ENCODE data around the gene SMIM29. TPM values are rescaled to one million over a fixed set of nuclear protein-coding genes. Genes with fewer than 3 reads are reported as not detected.

SMIM29 gene
- total RNA-seq, 1 donor from 2014 or later: 13.9 TPM

DNA sequence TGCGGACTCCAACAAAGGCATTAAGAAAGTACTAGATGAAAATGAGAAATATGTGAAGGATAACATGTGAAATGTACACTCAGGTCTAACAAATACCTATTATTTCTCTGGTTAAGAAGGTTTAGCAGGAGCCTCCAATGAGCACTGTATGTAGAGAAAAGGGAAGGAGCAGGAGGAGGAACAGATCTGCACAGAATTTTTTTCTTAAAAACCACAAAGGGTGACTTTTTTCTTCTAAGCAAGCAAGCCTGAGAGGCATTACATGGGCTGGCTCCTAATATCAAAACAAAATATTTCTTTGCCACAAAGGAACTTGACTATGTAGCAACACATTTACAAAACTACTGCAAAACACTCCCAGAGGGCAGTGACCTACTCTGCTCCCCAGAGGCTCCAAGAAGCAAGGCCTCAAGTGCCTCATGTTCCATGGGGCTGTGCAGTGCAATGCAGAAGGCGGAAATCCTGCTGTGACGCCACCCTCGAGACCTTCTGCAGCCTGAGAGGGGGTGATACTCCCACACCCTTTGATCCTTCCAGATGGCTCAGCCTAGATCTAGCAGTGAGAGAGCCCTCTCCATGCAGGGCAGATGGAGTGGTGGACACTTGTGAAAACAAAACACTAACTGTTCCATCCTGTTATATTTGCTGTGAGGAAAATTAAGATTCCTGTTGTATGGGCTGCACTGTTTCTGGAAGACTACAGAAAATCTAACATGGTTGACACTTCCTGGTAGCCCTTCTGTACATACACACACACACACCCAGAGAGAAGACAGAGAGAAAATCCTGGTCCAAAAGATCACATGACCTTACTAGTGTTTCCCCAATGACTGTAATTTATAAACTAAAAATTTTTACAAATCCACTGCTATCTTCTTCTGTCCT lies 36.0 kb upstream of the SMIM29 start:
- H3K27ac Mint-ChIP-seq (ENCODE audit: unreplicated experiment): no peak overlapping the region

DNA sequence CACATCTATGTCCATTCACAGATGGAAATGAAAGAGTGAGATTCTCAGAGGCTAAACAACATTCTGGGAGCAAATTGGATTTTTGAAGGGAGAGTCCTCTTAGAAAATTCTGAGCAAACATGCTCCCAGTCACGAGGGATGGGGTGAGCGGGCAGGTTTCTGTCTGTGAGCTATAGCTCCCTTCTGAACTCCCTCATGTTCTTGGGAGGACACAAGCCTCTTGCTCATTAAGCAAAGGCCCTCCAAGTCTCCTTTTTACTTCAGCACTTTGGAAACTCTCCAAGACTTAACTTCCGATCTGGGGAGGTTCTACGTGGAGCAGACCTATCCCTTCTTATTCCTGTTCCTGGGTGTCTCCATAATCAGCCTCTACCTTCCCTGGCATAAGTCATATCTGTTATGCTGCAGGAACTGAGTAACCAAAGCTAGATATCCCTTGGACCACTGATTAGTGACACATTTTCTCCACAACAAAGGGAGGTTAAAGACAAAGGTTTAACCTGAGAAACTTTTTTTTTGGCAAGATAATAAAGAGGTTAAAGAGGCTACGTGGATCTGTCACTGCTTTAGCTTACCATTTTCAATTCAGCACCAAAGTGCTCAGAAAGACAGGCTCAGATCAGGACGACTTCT lies 33.0 kb upstream of the SMIM29 start:
- Histone ChIP-seq H3K9me3 (ENCODE audit: insufficient read depth, low read depth, low read length) (no peaks in the 10 kb centered on the region), H3K4me2 (ENCODE audit: low read length) (no peak overlapping the region), H3K27me3 (ENCODE audit: insufficient read depth, low read length) (no peaks in the 10 kb centered on the region), H3K36me3 (ENCODE audit: insufficient read depth, low read length) (peaks cover 2% of the 10 kb centered on the region), H2AFZ (ENCODE audit: low read depth, low read length) (no peak overlapping the region), H4K20me1 (ENCODE audit: insufficient read depth, low read length) (peaks cover 3% of the 10 kb centered on the region), H3K4me1 (ENCODE audit: insufficient read depth, low read length) (no peaks in the 10 kb centered on the region), H3K27ac (ENCODE audit: low read depth, low read length) (no peak overlapping the region), H3K79me2 (ENCODE audit: insufficient read depth, low read length) (no peaks in the 10 kb centered on the region), H3K9ac (ENCODE audit: low read length) (no peak overlapping the region), H3K4me3 (ENCODE audit: insufficient read depth, low read depth, low read length) (no peak overlapping the region)
- Mint-ChIP-seq H3K4me3 (ENCODE audit: unreplicated experiment) (no peak overlapping the region), H3K4me1 (ENCODE audit: low read depth, unreplicated experiment) (peaks cover 15% of the 10 kb centered on the region), H3K9me3 (ENCODE audit: unreplicated experiment) (no peaks in the 10 kb centered on the region), H3K27me3 (ENCODE audit: low read depth, unreplicated experiment) (no peaks in the 10 kb centered on the region), H3K36me3 (ENCODE audit: low read depth, unreplicated experiment) (peaks cover 40% of the 10 kb centered on the region), H3K27ac (ENCODE audit: unreplicated experiment) (no peak overlapping the region)
- DNase-seq (ENCODE audit: low read depth) (no peak), FAIRE-seq (no peak)
- TF ChIP-seq, protein P1, sequence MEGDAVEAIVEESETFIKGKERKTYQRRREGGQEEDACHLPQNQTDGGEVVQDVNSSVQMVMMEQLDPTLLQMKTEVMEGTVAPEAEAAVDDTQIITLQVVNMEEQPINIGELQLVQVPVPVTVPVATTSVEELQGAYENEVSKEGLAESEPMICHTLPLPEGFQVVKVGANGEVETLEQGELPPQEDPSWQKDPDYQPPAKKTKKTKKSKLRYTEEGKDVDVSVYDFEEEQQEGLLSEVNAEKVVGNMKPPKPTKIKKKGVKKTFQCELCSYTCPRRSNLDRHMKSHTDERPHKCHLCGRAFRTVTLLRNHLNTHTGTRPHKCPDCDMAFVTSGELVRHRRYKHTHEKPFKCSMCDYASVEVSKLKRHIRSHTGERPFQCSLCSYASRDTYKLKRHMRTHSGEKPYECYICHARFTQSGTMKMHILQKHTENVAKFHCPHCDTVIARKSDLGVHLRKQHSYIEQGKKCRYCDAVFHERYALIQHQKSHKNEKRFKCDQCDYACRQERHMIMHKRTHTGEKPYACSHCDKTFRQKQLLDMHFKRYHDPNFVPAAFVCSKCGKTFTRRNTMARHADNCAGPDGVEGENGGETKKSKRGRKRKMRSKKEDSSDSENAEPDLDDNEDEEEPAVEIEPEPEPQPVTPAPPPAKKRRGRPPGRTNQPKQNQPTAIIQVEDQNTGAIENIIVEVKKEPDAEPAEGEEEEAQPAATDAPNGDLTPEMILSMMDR (IDR thresholded peaks at IDR 0.05; ENCODE audit: insufficient read depth, low read depth, low read length): no peak
- TF ChIP-seq EZH2 (IDR thresholded peaks at IDR 0.05; ENCODE audit: insufficient read depth, low read length): no peak

More for the DNA sequence above, 36.0 kb upstream of the SMIM29 start:
- peak overlapping the region; percentile 15 for H3K4me3 Mint-ChIP-seq (ENCODE audit: unreplicated experiment)
- no peak overlapping the region for H3K27ac ChIP-seq (ENCODE audit: low read depth, low read length)
- no peaks in the 10 kb centered on the region for H3K9me3 Mint-ChIP-seq (ENCODE audit: unreplicated experiment)
- H3K4me1 Mint-ChIP-seq (ENCODE audit: low read depth, unreplicated experiment): peaks cover 15% of the 10 kb centered on the region
- no peaks in the 10 kb centered on the region for H3K79me2 ChIP-seq (ENCODE audit: insufficient read depth, low read length)
- peaks cover 19% of the 10 kb centered on the region for H3K36me3 Mint-ChIP-seq (ENCODE audit: low read depth, unreplicated experiment)
- H3K36me3 ChIP-seq (ENCODE audit: insufficient read depth, low read length): peaks cover 9% of the 10 kb centered on the region
- H4K20me1 ChIP-seq (ENCODE audit: insufficient read depth, low read length): peaks cover 2% of the 10 kb centered on the region
- H3K27me3 Mint-ChIP-seq (ENCODE audit: low read depth, unreplicated experiment): no peaks in the 10 kb centered on the region
- H3K9me3 ChIP-seq (ENCODE audit: insufficient read depth, low read depth, low read length): no peaks in the 10 kb centered on the region
- H3K4me1 ChIP-seq (ENCODE audit: insufficient read depth, low read length): no peaks in the 10 kb centered on the region
- TF ChIP-seq EZH2 (IDR thresholded peaks at IDR 0.05; ENCODE audit: insufficient read depth, low read length): no peak
- TF ChIP-seq, protein P1 (IDR thresholded peaks at IDR 0.05; ENCODE audit: insufficient read depth, low read depth, low read length): no peak
- no peak for FAIRE-seq
- no peak overlapping the region for H3K9ac ChIP-seq (ENCODE audit: low read length)
- no peaks in the 10 kb centered on the region for H3K27me3 ChIP-seq (ENCODE audit: insufficient read depth, low read length)
- DNase-seq (ENCODE audit: low read depth): peak; percentile 47
- H3K4me2 ChIP-seq (ENCODE audit: low read length): no peak overlapping the region
- H3K4me3 ChIP-seq (ENCODE audit: insufficient read depth, low read depth, low read length): no peak overlapping the region
- H2AFZ ChIP-seq (ENCODE audit: low read depth, low read length): no peak overlapping the region
